Natural killer cell (primary cell): ENCODE data around the gene ABAT. TPM values are rescaled to one million over a fixed set of nuclear protein-coding genes. Genes with fewer than 3 reads are reported as not detected.

ENCODE experiments used
- ATAC-seq, 3 donors: fragments of 150-1000 bp in 2 of 3; fragments of 200-7000 bp in 1 of 3; cut with Tn5 transposase; 1 replicate in 1 of 3; 2 replicates in 2 of 3; pipeline ENCODE4 v1.10.0; 2021; ENCODE audit warnings: mild to moderate bottlenecking in 2 of 3, moderate library complexity in 2 of 3
- DNase-seq, 2 donors: peaks; one replicate each; pipeline versions ENCODE4 v3.0.0 to v3.0.0-alpha.2; 2013 to 2021; ENCODE audit warnings: mixed read lengths in 1 of 2
- H3K27ac ChIP-seq: one replicate; pipeline ENCODE4 v1.5.1; 2013; ENCODE audit warnings: mild to moderate bottlenecking, low read length
- H3K27me3 ChIP-seq: one replicate; pipeline ENCODE4 v1.6.1; 2013; ENCODE audit warnings: low read length; ENCODE audit not compliant: control insufficient read depth, insufficient read depth
- H3K36me3 ChIP-seq: one replicate; pipeline ENCODE4 v1.6.1; 2013; ENCODE audit warnings: low read length; ENCODE audit not compliant: control insufficient read depth, insufficient read depth
- H3K4me1 ChIP-seq: one replicate; pipeline ENCODE4 v1.6.1; 2013; ENCODE audit warnings: low read length; ENCODE audit not compliant: control insufficient read depth, insufficient read depth
- H3K4me3 ChIP-seq: one replicate; pipeline ENCODE4 v1.5.1; 2013; ENCODE audit warnings: low read length
- H3K9me3 ChIP-seq: one replicate; pipeline ENCODE4 v1.6.1; 2013; ENCODE audit warnings: low read length; ENCODE audit not compliant: control insufficient read depth, insufficient read depth
- H3K27ac Mint-ChIP-seq, 2 donors: one replicate each; pipeline ENCODE4 v1.8.0; 2022; ENCODE audit warnings: mild to moderate bottlenecking in 2 of 2, mixed read lengths in 2 of 2, moderate library complexity in 1 of 2
- H3K27me3 Mint-ChIP-seq, 2 donors: one replicate each; pipeline ENCODE4 v1.8.0; 2022; ENCODE audit warnings: low read depth in 2 of 2, mixed read lengths in 2 of 2
- H3K36me3 Mint-ChIP-seq: one replicate; pipeline ENCODE4 v1.8.0; 2022; ENCODE audit warnings: mixed read lengths
- H3K4me1 Mint-ChIP-seq, 2 donors: one replicate each; pipeline ENCODE4 v1.8.0; 2022; ENCODE audit warnings: mixed read lengths in 2 of 2
- H3K4me3 Mint-ChIP-seq: one replicate; pipeline ENCODE4 v1.8.0; 2022; ENCODE audit warnings: mild to moderate bottlenecking, moderate library complexity, mixed read lengths
- H3K9me3 Mint-ChIP-seq, 2 donors: one replicate each; pipeline ENCODE4 v1.8.0; 2022; ENCODE audit warnings: mixed read lengths in 2 of 2
- WGBS: methylation state at CpG from one replicate; pipeline ENCODE4 v1.1.7; 2013; ENCODE audit warnings: missing lambda C conversion rate; ENCODE audit not compliant: insufficient coverage; 5-methylcytosine and 5-hydroxymethylcytosine counted together
- intact Hi-C: fragments of 100-400 bp; cut with micrococcal nuclease; formaldehyde crosslinking; loops from one replicate; pipeline ENCODE4 v1.14.2; 2022
- total RNA-seq, 4 donors: library from RNA; stranded (reverse); fragments of 120-200 nt in 1 of 4; gene quantifications; one replicate each; pipeline versions ENCODE4 v1.2.3 to v1.2.4, GENCODE V29; 2013 to 2022
- TF ChIP-seq, protein P1 (sequence below): fragments of 200-600 bp; IDR thresholded peaks from one replicate; pipeline ENCODE4 v1.8.0; 2022; ENCODE audit warnings: antibody characterized with exemption

Gene ABAT
- total RNA-seq, 3 donors from 2014 or later (not counting 1 experiment from before 2014, with no cell fraction given): 11.0 to 13.4 (median 11.3) TPM

GRCh38 chr16:8761078-8761477 is 86.7 kb downstream of the ABAT start:
- no peaks in the 10 kb centered on the region for H3K9me3 Mint-ChIP-seq
- no peak for ATAC-seq
- H3K36me3 Mint-ChIP-seq: no peaks in the 10 kb centered on the region
- no peak for DNase-seq
- Histone ChIP-seq H3K27me3 (no peaks in the 10 kb centered on the region), H3K4me1 (no peaks in the 10 kb centered on the region), H3K9me3 (no peaks in the 10 kb centered on the region), H3K27ac (no peak overlapping the region), H3K36me3 (peaks cover 8% of the 10 kb centered on the region), H3K4me3 (no peak overlapping the region)
- intact Hi-C loops: no loop called here
- TF ChIP-seq, protein P1, sequence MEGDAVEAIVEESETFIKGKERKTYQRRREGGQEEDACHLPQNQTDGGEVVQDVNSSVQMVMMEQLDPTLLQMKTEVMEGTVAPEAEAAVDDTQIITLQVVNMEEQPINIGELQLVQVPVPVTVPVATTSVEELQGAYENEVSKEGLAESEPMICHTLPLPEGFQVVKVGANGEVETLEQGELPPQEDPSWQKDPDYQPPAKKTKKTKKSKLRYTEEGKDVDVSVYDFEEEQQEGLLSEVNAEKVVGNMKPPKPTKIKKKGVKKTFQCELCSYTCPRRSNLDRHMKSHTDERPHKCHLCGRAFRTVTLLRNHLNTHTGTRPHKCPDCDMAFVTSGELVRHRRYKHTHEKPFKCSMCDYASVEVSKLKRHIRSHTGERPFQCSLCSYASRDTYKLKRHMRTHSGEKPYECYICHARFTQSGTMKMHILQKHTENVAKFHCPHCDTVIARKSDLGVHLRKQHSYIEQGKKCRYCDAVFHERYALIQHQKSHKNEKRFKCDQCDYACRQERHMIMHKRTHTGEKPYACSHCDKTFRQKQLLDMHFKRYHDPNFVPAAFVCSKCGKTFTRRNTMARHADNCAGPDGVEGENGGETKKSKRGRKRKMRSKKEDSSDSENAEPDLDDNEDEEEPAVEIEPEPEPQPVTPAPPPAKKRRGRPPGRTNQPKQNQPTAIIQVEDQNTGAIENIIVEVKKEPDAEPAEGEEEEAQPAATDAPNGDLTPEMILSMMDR: no peak
- no peaks in the 10 kb centered on the region for H3K27me3 Mint-ChIP-seq
- 96% methylated on average over 6 of the region's 6 CpGs for WGBS
- no peaks in the 10 kb centered on the region for H3K4me1 Mint-ChIP-seq
- H3K4me3 Mint-ChIP-seq: no peak overlapping the region
- H3K27ac Mint-ChIP-seq: no peak overlapping the region

DNA sequence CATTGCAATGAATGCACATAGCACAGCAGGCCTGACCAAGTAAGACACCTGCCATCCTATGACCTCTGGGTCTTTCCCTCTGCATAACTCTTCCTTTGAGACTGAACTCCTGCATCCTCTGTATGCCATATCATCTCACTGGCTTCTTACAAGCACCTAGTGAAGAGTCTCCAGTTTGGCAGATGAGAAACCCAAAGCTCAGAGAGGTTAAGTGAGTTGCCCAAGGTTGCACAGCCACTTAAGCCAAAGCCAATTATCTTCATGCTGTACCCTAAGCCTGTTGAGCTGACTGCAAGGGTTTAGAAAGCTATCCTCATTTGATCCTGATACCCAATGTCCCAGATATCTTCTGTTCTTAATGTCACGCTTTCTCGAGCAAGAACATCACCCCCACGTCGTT is 87.8 kb downstream of the ABAT start:
- Mint-ChIP-seq H3K4me1 (no peaks in the 10 kb centered on the region), H3K27ac (no peak overlapping the region), H3K4me3 (no peak overlapping the region), H3K27me3 (no peaks in the 10 kb centered on the region), H3K9me3 (no peaks in the 10 kb centered on the region), H3K36me3 (no peaks in the 10 kb centered on the region)
- Histone ChIP-seq H3K4me3 (no peak overlapping the region), H3K27ac (no peak overlapping the region), H3K4me1 (no peaks in the 10 kb centered on the region), H3K9me3 (no peaks in the 10 kb centered on the region), H3K27me3 (no peaks in the 10 kb centered on the region), H3K36me3 (peaks cover 11% of the 10 kb centered on the region)
- no peak for ATAC-seq
- TF ChIP-seq, protein P1: no peak
- intact Hi-C loops: no loop called here
- DNase-seq: no peak
- 96% methylated on average over 4 of the region's 4 CpGs for WGBS

- Histone ChIP-seq H3K4me3 (no peak overlapping the region), H3K4me1 (no peaks in the 10 kb centered on the region), H3K27ac (no peak overlapping the region), H3K27me3 (no peaks in the 10 kb centered on the region), H3K9me3 (no peaks in the 10 kb centered on the region), H3K36me3 (peaks cover 10% of the 10 kb centered on the region)
- Mint-ChIP-seq H3K9me3 (no peaks in the 10 kb centered on the region), H3K36me3 (no peaks in the 10 kb centered on the region), H3K27ac (no peak overlapping the region), H3K27me3 (no peaks in the 10 kb centered on the region), H3K4me1 (no peaks in the 10 kb centered on the region), H3K4me3 (no peak overlapping the region)
- TF ChIP-seq, protein P1: no peak
- intact Hi-C loops: no loop called here
- ATAC-seq (no peak), DNase-seq (no peak)
- WGBS: 96% methylated on average over 3 of the region's 3 CpGs
Measured at GRCh38 chr16:8763083-8763482, 88.7 kb downstream of the ABAT start.

- no peaks in the 10 kb centered on the region for H3K9me3 Mint-ChIP-seq
- 93% methylated on average over 10 of the region's 10 CpGs for whole genome bisulfite sequencing
- Histone ChIP-seq H3K4me3 (no peak overlapping the region), H3K36me3 (peaks cover 15% of the 10 kb centered on the region), H3K4me1 (no peaks in the 10 kb centered on the region), H3K27me3 (no peaks in the 10 kb centered on the region), H3K27ac (no peak overlapping the region), H3K9me3 (no peaks in the 10 kb centered on the region)
- intact Hi-C loops: no loop called here
- H3K27ac Mint-ChIP-seq: no peak overlapping the region
- no peaks in the 10 kb centered on the region for H3K4me1 Mint-ChIP-seq
- DNase-seq: no peak
- H3K4me3 Mint-ChIP-seq: no peak overlapping the region
- H3K36me3 Mint-ChIP-seq: no peaks in the 10 kb centered on the region
- TF ChIP-seq, protein P1: no peak
- ATAC-seq: no peak
- H3K27me3 Mint-ChIP-seq: no peaks in the 10 kb centered on the region
Measured at GRCh38 chr16:8763899-8764298, 89.5 kb downstream of the ABAT start.
